GM19099 (cell line): Measurements from ENCODE around the gene OR10D3.

ENCODE experiments used
- POLR2A ChIP-seq: IDR thresholded peaks from 3 replicates; pipeline ENCODE4 v1.6.1; 2011; ENCODE audit warnings: low read depth; ENCODE audit not compliant: insufficient read length; ENCODE audit errors: extremely low read depth

The OR10D3 gene

GRCh38 chr11:124219126-124219525, 36.0 kb downstream of the OR10D3 start:
- no peak for TF ChIP-seq POLR2A

GRCh38 chr11:124222407-124222806, 39.3 kb downstream of the OR10D3 start:
- no peak for TF ChIP-seq POLR2A

- no peak for TF ChIP-seq POLR2A
These were observed 42.3 kb downstream of the OR10D3 start for GRCh38 chr11:124225471-124225870.

GRCh38 chr11:124233376-124233775, 50.2 kb downstream of the OR10D3 start:
- no peak for TF ChIP-seq POLR2A
